Brain microvascular endothelial cell (primary cell): ENCODE measurements around the gene SHKBP1.
A peak's percentile ranks its signal among the peaks of the same experiment; 100 is the strongest.
"Not testable (repeated sequence)": the region's sequence is repeated elsewhere in the genome, so short reads cannot be mapped to it uniquely, and the experiment has no call there.

Source experiments
- DNase-seq: peaks from one replicate; pipeline ENCODE4 v3.0.0-alpha.2; 2020
- H3K27ac ChIP-seq: fragments of 250-450 bp; sonication (Bioruptor Pico); 2 replicates; pipeline ENCODE4 v1.5.1; 2020; ENCODE audit warnings: mild to moderate bottlenecking, moderate library complexity
- H3K27me3 ChIP-seq: fragments of 250-450 bp; sonication (Bioruptor Pico); replicated peaks from 2 replicates; pipeline ENCODE4 v1.5.1; 2020; ENCODE audit warnings: mild to moderate bottlenecking
- H3K36me3 ChIP-seq: fragments of 250-450 bp; sonication (Bioruptor Pico); replicated peaks from 2 replicates; pipeline ENCODE4 v1.5.1; 2020; ENCODE audit warnings: mild to moderate bottlenecking
- H3K4me3 ChIP-seq: 2 replicates; pipeline ENCODE4 v1.5.1; 2011; ENCODE audit warnings: low read depth, mild to moderate bottlenecking, control low read depth, low read length, moderate library complexity
- CTCF ChIP-seq: IDR thresholded peaks from 2 replicates; pipeline ENCODE4 v1.5.1; 2011; ENCODE audit warnings: low read depth, mild to moderate bottlenecking, moderate library complexity, low read length, control low read depth, inconsistent platforms; ENCODE audit errors: missing control alignments
- in situ Hi-C: cut with HindIII; loops from 2 replicates; pipeline ENCODE4 v1.10.0; 2017; ENCODE audit warnings: low sequenced_read_pairs, low pct_ligation_motif_present

Gene SHKBP1

DNA sequence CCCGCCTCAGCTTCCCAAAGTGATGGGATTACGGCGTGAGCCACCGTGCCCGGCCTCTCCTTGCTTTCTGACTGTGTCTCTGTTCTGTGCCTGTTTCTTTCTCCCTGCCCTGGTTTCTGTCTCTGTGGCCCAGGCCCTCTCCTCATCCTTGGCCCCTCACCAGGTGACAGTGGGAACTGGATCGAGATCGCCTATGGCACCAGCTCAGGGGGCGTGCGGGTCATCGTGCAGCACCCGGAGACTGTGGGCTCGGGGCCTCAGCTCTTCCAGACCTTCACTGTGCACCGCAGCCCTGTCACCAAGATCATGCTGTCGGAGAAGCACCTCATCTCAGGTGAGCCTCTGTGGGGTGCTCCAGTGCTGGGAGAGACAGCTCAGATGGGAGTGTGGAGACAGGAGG is 9.9 kb downstream of the SHKBP1 start:
- no peaks in the 10 kb centered on the region for H3K27me3 ChIP-seq
- TF ChIP-seq CTCF, result no peak
- in situ Hi-C loops, result no loop called here
- H3K36me3 ChIP-seq, result peaks cover 7% of the 10 kb centered on the region
- H3K27ac ChIP-seq, result no peak overlapping the region
- no peak for DNase-seq
- H3K4me3 ChIP-seq, result no peak overlapping the region

- in situ Hi-C loops, result no loop called here
- H3K27ac ChIP-seq, result no peak overlapping the region
- H3K36me3 ChIP-seq, result peaks cover 7% of the 10 kb centered on the region
- no peak overlapping the region for H3K4me3 ChIP-seq
- no peak for TF ChIP-seq CTCF
- DNase-seq, result peak; percentile 32
- H3K27me3 ChIP-seq, result no peaks in the 10 kb centered on the region
Observed at GRCh38 chr19:40588110-40588854, 11.6 kb downstream of the SHKBP1 start.

- DNase-seq, result no peak
- H3K27ac ChIP-seq, result no peak overlapping the region
- in situ Hi-C loops, result no loop called here
- H3K36me3 ChIP-seq, result peaks cover 7% of the 10 kb centered on the region
- H3K27me3 ChIP-seq, result no peaks in the 10 kb centered on the region
- no peak for TF ChIP-seq CTCF
- H3K4me3 ChIP-seq, result no peak overlapping the region
Observed at GRCh38 chr19:40588926-40589569, 12.4 kb downstream of the SHKBP1 start.

GRCh38 chr19:40589591-40590429 is 13.1 kb downstream of the SHKBP1 start:
- H3K27ac ChIP-seq, result no peak overlapping the region
- no peaks in the 10 kb centered on the region for H3K27me3 ChIP-seq
- peaks cover 5% of the 10 kb centered on the region for H3K36me3 ChIP-seq
- DNase-seq, result no peak
- TF ChIP-seq CTCF, result no peak
- no peak overlapping the region for H3K4me3 ChIP-seq
- in situ Hi-C loops, result loop anchor here (10.0 kb wide), 1 partner anchor 55 kb away; no protein-coding TSS in a partner anchor

DNA sequence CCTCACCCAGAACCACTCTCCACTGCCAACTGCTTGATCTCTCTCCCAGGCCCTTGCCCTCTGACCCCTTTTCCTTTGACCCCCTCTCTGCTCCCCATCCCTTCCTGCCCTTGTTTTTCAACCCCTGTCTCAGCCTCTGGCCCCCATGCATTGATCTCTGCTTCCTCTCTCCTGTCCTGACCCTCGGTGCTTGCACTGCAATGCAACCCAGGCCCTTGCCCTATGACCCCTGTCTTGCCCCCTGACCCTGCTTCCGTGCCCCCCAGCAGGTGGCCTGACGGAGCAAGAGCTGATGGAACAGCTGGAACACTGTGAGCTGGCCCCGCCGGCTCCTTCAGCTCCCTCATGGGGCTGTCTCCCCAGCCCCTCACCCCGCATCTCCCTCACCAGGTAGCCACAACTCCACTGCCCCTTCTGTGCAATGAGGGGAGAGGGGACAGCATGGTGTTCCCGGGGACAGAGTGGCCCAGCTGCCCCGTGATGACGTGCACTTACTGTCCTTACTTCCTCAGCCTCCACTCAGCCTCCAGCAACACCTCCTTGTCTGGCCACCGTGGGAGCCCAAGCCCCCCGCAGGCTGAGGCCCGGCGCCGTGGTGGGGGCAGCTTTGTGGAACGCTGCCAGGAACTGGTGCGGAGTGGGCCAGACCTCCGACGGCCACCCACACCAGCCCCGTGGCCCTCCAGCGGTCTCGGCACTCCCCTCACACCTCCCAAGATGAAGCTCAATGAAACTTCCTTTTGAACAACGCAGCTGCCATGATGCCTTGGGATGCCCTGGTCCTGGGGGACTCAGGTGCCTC is 14.0 kb downstream of the SHKBP1 start:
- no peak for TF ChIP-seq CTCF
- in situ Hi-C loops, result loop anchor here (10.0 kb wide), 1 partner anchor 56 kb away; no protein-coding TSS in a partner anchor
- H3K27ac ChIP-seq, result no peak overlapping the region
- no peaks in the 10 kb centered on the region for H3K27me3 ChIP-seq
- DNase-seq, result no peak
- H3K4me3 ChIP-seq, result no peak overlapping the region
- peaks cover 5% of the 10 kb centered on the region for H3K36me3 ChIP-seq

DNA sequence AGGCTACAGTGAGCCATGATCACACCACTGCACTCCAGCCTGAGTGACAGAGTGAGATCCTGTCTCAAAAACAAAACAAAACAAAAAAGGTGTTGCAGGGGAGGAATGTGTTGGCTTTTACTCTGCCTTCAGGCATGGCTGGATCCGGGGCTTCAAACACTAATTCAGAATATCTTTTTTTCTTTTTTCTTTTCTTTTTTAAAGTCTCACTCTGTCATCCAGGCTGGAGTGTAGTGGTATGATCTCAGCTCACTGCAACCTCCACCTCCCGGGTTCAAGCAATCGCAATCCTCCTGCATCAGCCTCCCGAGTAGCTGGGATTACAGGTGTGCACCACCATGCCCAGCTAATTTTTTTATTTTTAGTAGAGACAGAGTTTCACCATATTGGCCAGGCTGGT is 15.1 kb downstream of the SHKBP1 start:
- H3K27me3 ChIP-seq, DNase-seq, H3K4me3 ChIP-seq, H3K27ac ChIP-seq, H3K36me3 ChIP-seq: not testable (repeated sequence)
- in situ Hi-C loops, result loop anchor here (10.0 kb wide), 1 partner anchor 57 kb away; no protein-coding TSS in a partner anchor
